B cell (primary cell): ENCODE measurements around the gene C1GALT1C1. TPM values are rescaled to one million over a fixed set of nuclear protein-coding genes. Genes with fewer than 3 reads are reported as not detected.

Experiments used
- ATAC-seq: fragments of 200-7000 bp; cut with Tn5 transposase; one replicate; pipeline ENCODE4 v1.10.0; 2021; ENCODE audit warnings: low read depth, mild to moderate bottlenecking, moderate number of reproducible peaks, moderate library complexity
- CTCF ChIA-PET: fragments of 350-600 bp; sonication (Branson Sonifier 250); formaldehyde crosslinking; loops from one replicate; lab custom pipeline; 2021; ENCODE audit warnings: antibody characterized with exemption, inconsistent platforms; lab: Charles Lee
- POLR2A ChIA-PET: fragments of 350-600 bp; sonication (Branson Sonifier 250); formaldehyde crosslinking; loops from one replicate; lab custom pipeline; 2021; ENCODE audit warnings: antibody characterized with exemption; lab: Charles Lee
- DNase-seq: peaks from one replicate; pipeline ENCODE4 v3.0.0; 2013
- H2AFZ ChIP-seq: 2 replicates; pipeline ENCODE4 v1.6.1; 2012; ENCODE audit warnings: mild to moderate bottlenecking, low read depth, low read length; ENCODE audit not compliant: insufficient read depth, poor library complexity, severe bottlenecking
- H3K27ac ChIP-seq, 2 donors: 1 replicate in 1 of 2; 2 replicates in 1 of 2; pipeline ENCODE4 v1.5.1; 2012 to 2013; ENCODE audit warnings: low read length in 2 of 2, mild to moderate bottlenecking in 2 of 2, moderate library complexity in 1 of 2
- H3K27me3 ChIP-seq, 4 experiments: fragments of 200-600 bp in 1 of 4; sonication (generic) in 1 of 4; replicated peaks in 1 of 4; 1 replicate in 2 of 4; 2 replicates in 2 of 4; pipeline versions ENCODE4 v1.6.1 to v1.7.0; 2013 to 2016; ENCODE audit warnings: low read length in 3 of 4, mild to moderate bottlenecking in 2 of 4, mixed read lengths in 1 of 4, moderate library complexity in 1 of 4; ENCODE audit not compliant: insufficient read depth in 4 of 4, control insufficient read depth in 3 of 4; ENCODE audit errors: control extremely low read depth in 1 of 4
- H3K36me3 ChIP-seq, 2 experiments: replicated peaks in 1 of 2; 1 replicate in 1 of 2; 2 replicates in 1 of 2; pipeline versions ENCODE4 v1.6.1 to v1.7.1; 2013; ENCODE audit warnings: low read length in 1 of 2; ENCODE audit not compliant: insufficient read depth in 2 of 2, control insufficient read depth in 1 of 2; ENCODE audit errors: control extremely low read depth in 1 of 2, extremely low read depth in 1 of 2
- H3K4me1 ChIP-seq, 2 donors: fragments of 200-600 bp in 1 of 2; sonication (generic) in 1 of 2; 1 replicate in 1 of 2; 2 replicates in 1 of 2; pipeline versions ENCODE4 v1.5.1 to v1.6.1; 2013 to 2017; ENCODE audit warnings: low read length in 2 of 2; ENCODE audit not compliant: control insufficient read depth in 2 of 2, insufficient read depth in 2 of 2
- H3K4me2 ChIP-seq: replicated peaks from 2 replicates; pipeline ENCODE3; 2012; ENCODE audit warnings: mild to moderate bottlenecking, low read depth, low read length; ENCODE audit not compliant: poor library complexity, severe bottlenecking
- H3K4me3 ChIP-seq, 5 experiments: fragments of 200-600 bp in 1 of 5; sonication (generic) in 1 of 5; 1 replicate in 3 of 5; 2 replicates in 2 of 5; pipeline versions ENCODE4 v1.5.1 to v1.7.0; 2011 to 2016; ENCODE audit warnings: low read length in 4 of 5, mild to moderate bottlenecking in 4 of 5, low read depth in 2 of 5, control low read depth in 1 of 5, moderate library complexity in 1 of 5; ENCODE audit not compliant: insufficient read depth in 1 of 5; ENCODE audit errors: control extremely low read depth in 1 of 5, extremely low read depth in 1 of 5
- H3K79me2 ChIP-seq: fragments of 200-600 bp; sonication (generic); one replicate; pipeline ENCODE4 v1.6.0; 2016; ENCODE audit warnings: low read length; ENCODE audit not compliant: control insufficient read depth, insufficient read depth
- H3K9ac ChIP-seq: fragments of 200-600 bp; sonication (generic); 2 replicates; pipeline ENCODE4 v1.6.1; 2017; ENCODE audit warnings: mild to moderate bottlenecking, low read length, moderate library complexity
- H3K9me3 ChIP-seq, 3 donors: one replicate each; pipeline versions ENCODE4 v1.6.1 to v1.7.1; 2013; ENCODE audit warnings: low read length in 2 of 3; ENCODE audit not compliant: control insufficient read depth in 2 of 3, insufficient read depth in 1 of 3; ENCODE audit errors: control extremely low read depth in 1 of 3
- H4K20me1 ChIP-seq: 2 replicates; pipeline ENCODE4 v1.6.0; 2012; ENCODE audit warnings: mild to moderate bottlenecking, low read length; ENCODE audit not compliant: insufficient read depth, control insufficient read depth, poor library complexity, severe bottlenecking
- H3K27ac Mint-ChIP-seq: one replicate; pipeline ENCODE4 v1.8.0; 2021; ENCODE audit warnings: mixed read lengths
- H3K27me3 Mint-ChIP-seq: one replicate; pipeline ENCODE4 v1.8.0; 2021; ENCODE audit warnings: mixed read lengths
- H3K4me1 Mint-ChIP-seq: one replicate; pipeline ENCODE4 v1.8.0; 2021; ENCODE audit warnings: mixed read lengths
- H3K4me3 Mint-ChIP-seq: one replicate; pipeline ENCODE4 v1.8.0; 2021; ENCODE audit warnings: mixed read lengths
- H3K9me3 Mint-ChIP-seq: one replicate; pipeline ENCODE4 v1.8.0; 2022; ENCODE audit warnings: mixed read lengths; ENCODE audit not compliant: insufficient read depth
- EZH2 ChIP-seq: IDR thresholded peaks from 2 replicates; pipeline ENCODE4 v1.6.1; 2012; ENCODE audit warnings: borderline replicate concordance, low read depth, mild to moderate bottlenecking, moderate library complexity, low read length; ENCODE audit not compliant: insufficient read depth, poor library complexity, severe bottlenecking
- WGBS: methylation state at CpG from one replicate; pipeline ENCODE4 v1.1.5; 2013; ENCODE audit warnings: missing lambda C conversion rate; ENCODE audit not compliant: insufficient coverage; 5-methylcytosine and 5-hydroxymethylcytosine counted together
- intact Hi-C: fragments of 100-400 bp; cut with micrococcal nuclease; formaldehyde crosslinking; loops from one replicate; pipeline ENCODE4 v1.10.0; 2022
- polyA minus RNA-seq: library from RNA; depleted of rRNA, polyadenylated mRNA; stranded (reverse); fragments of >200 nt; gene quantifications from 2 replicates; pipeline ENCODE4 v1.2.3, GENCODE V29; 2012
- polyA plus RNA-seq: library from polyadenylated mRNA; depleted of rRNA; stranded (reverse); fragments of >200 nt; gene quantifications from 2 replicates; pipeline ENCODE4 v1.2.3, GENCODE V29; 2012
- total RNA-seq, 2 donors: library from RNA; stranded (reverse); fragments of 120-200 nt in 1 of 2; gene quantifications; 1 replicate in 1 of 2; 2 replicates in 1 of 2; pipeline versions ENCODE4 v1.2.3 to v1.2.4, GENCODE V29; 2013 to 2022
- TF ChIP-seq, protein P1 (sequence below): fragments of 200-600 bp; IDR thresholded peaks from one replicate; pipeline ENCODE4 v1.8.0; 2022; ENCODE audit warnings: antibody characterized with exemption, mild to moderate bottlenecking

The C1GALT1C1 gene
- total RNA-seq (11.6 and 13.6 TPM in 2 replicates), polyA plus RNA-seq (2.9 and 3.6 TPM in 2 replicates), polyA minus RNA-seq (4.6 and 4.7 TPM in 2 replicates)
- 15.9 TPM for total RNA-seq (2013)

DNA sequence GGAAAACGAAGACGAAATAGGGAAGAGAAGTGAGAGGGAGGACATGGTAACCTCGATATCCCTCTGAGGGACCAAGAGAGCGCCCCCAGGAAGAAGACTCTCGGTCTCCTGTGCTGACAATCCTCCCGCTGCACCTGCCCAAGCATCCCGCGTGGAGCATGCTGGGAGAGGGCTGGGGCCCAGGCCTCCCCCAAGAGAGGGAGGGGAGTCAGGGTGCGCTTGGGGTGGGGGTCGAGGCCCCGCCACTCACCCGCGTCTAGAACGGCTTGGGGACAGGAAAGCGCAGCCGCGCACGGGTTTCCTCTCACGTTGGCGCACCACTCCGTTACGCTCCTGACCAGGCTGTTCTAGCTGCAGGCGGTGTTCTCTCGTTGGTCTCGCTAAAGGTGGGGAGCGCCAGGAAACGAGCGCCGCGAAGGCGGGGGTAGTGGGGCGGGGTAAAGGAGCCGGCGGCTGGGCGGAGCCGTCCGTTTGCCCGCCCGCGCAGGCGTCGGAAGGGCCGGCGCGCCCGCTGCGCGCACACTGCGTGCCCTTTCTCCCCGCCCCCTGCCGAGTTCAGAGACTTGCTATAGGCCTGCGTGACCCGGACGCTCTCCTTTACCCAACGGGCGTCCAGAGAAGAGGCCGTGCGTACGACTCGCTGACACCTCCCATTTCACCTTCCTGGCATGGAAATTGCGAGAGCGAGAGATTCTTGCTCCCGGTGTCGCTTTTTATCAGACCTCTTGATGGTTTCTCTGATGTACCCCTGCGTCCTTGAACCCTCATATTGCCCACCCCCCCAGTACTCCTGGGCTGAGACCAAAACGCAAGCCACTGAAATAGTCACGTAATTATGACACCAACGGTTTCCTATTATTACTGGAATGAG, at the start of gene C1GALT1C1:
Gene C1GALT1C1, minus strand, starts transcription at position 388 of the 871 bp plus-strand sequence. CDS start 2,888 bp downstream, outside the sequence.
- peak within 1 kb of the TSS; percentile 79 for H2AFZ ChIP-seq
- no peaks in the 10 kb centered on the region for H3K27me3 Mint-ChIP-seq
- peak within 1 kb of the TSS; percentile 74 for H3K4me2 ChIP-seq
- no peaks in the 10 kb centered on the region for H4K20me1 ChIP-seq
- H3K27ac Mint-ChIP-seq, result peak within 1 kb of the TSS; percentile 97
- H3K9ac ChIP-seq, result peak within 1 kb of the TSS; percentile 85
- ChIA-PET POLR2A (interaction anchor here (1.5 kb wide), 2 partner anchors 26 to 69 kb away, joined by 3 to 7 read pairs; partner anchors contain the start of genes CUL4B and MCTS1), CTCF (interaction anchor here (1.0 kb wide), 1 partner anchor 122 kb away, joined by 3 read pairs; no protein-coding TSS in a partner anchor)
- H3K4me3 Mint-ChIP-seq, result peak within 1 kb of the TSS; percentile 95
- peaks cover 18% of the 10 kb centered on the region for H3K79me2 ChIP-seq
- H3K4me1 Mint-ChIP-seq, result peaks cover 14% of the 10 kb centered on the region
- TF ChIP-seq, protein P1, sequence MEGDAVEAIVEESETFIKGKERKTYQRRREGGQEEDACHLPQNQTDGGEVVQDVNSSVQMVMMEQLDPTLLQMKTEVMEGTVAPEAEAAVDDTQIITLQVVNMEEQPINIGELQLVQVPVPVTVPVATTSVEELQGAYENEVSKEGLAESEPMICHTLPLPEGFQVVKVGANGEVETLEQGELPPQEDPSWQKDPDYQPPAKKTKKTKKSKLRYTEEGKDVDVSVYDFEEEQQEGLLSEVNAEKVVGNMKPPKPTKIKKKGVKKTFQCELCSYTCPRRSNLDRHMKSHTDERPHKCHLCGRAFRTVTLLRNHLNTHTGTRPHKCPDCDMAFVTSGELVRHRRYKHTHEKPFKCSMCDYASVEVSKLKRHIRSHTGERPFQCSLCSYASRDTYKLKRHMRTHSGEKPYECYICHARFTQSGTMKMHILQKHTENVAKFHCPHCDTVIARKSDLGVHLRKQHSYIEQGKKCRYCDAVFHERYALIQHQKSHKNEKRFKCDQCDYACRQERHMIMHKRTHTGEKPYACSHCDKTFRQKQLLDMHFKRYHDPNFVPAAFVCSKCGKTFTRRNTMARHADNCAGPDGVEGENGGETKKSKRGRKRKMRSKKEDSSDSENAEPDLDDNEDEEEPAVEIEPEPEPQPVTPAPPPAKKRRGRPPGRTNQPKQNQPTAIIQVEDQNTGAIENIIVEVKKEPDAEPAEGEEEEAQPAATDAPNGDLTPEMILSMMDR, result no peak
- TF ChIP-seq EZH2, result no peak
- intact Hi-C loops, result loop anchor here (1.0 to 10.0 kb wide), 5 partner anchors 26 to 135 kb away; partner anchors contain the start of gene MCTS1
- H3K4me1 ChIP-seq, result peaks cover 12 to 18% of the 10 kb centered on the region in 2 donors
- H3K27me3 ChIP-seq, result no peaks in the 10 kb centered on the region
- ATAC-seq, result peak; percentile 92
- H3K9me3 Mint-ChIP-seq, result no peaks in the 10 kb centered on the region
- WGBS, result under 1% methylated on average over 60 of the region's 68 CpGs
- peak; percentile 94 for DNase-seq
- no peaks in the 10 kb centered on the region for H3K9me3 ChIP-seq
- H3K27ac ChIP-seq, result peak within 1 kb of the TSS; percentile 95 to 96
- H3K36me3 ChIP-seq, result peaks cover 0 to 8% of the 10 kb centered on the region in 2 experiments
- peak within 1 kb of the TSS; percentile 62 to 81 (median 69) for H3K4me3 ChIP-seq
